ENCODE results near the gene FAM171A2. TPM values are rescaled to one million over a fixed set of nuclear protein-coding genes. Genes with fewer than 3 reads are reported as not detected.
A peak's percentile ranks its signal among the peaks of the same experiment; 100 is the strongest.

The FAM171A2 gene
- total and polyA plus RNA-seq, 4 donors: 0.08 to 1.1 (median 0.18) TPM; not detected in 1

GRCh38 chr17:44345454-44346026 lies 18.1 kb downstream of the FAM171A2 start:
- no peak for DNase-seq (ENCODE audit: low spot score)
- 5% methylated on average over 21 of the region's 21 CpGs for WGBS
- Histone ChIP-seq H3K27ac (ENCODE audit: low read depth in 1 of 2, low read length in 2 of 2) (peak overlapping the region; percentile 48 to 81), H3K27me3 (ENCODE audit: control insufficient read depth in 4 of 4, insufficient read depth in 4 of 4, low read length in 3 of 4) (no peaks in the 10 kb centered on the region), H3K4me1 (ENCODE audit: control insufficient read depth in 4 of 4, insufficient read depth in 4 of 4, low read length in 3 of 4) (peaks cover 0 to 21% (median 12%) of the 10 kb centered on the region in 4 donors), H3K9ac (ENCODE audit: low read depth in 1 of 2, low read length in 2 of 2) (peak overlapping the region; percentile 65 to 85), H3K9me3 (ENCODE audit: control insufficient read depth in 4 of 4, low read length in 3 of 4) (no peaks in the 10 kb centered on the region), H3K4me3 (ENCODE audit: low read depth in 1 of 3, low read length in 3 of 3) (peak overlapping the region; percentile 57 to 86 (median 83)), H3K36me3 (ENCODE audit: control insufficient read depth in 4 of 4, insufficient read depth in 3 of 4, low read depth in 1 of 4, low read length in 3 of 4) (peaks cover 0 to 9% (median 3%) of the 10 kb centered on the region in 4 donors)
- TF ChIP-seq FOXA1 (IDR thresholded peaks at IDR 0.05) (no peak), SP1 (IDR thresholded peaks at IDR 0.05) (no peak), FOXA2 (IDR thresholded peaks at IDR 0.05) (no peak), YY1 (IDR thresholded peaks at IDR 0.05) (no peak), JUND (IDR thresholded peaks at IDR 0.05) (no peak), RAD21 (IDR thresholded peaks at IDR 0.05) (peak; percentile 57 to 73), HNF4G (IDR thresholded peaks at IDR 0.05) (no peak), ZBTB33 (IDR thresholded peaks at IDR 0.05) (no peak), CTCF (IDR thresholded peaks at IDR 0.05; ENCODE audit: low read depth, low read length, missing input control) (peak; percentile 29), TAF1 (conservative IDR thresholded peaks at IDR 0.05) (no peak)

GRCh38 chr17:44344939-44345453 lies 18.7 kb downstream of the FAM171A2 start, which contains the start of gene GRN:
Gene GRN (plus strand): TSS chr17:44345302. CDS start chr17:44349165, 3,863 bp downstream.
- peak within 1 kb of the TSS; percentile 57 to 86 (median 83) for H3K4me3 ChIP-seq (ENCODE audit: low read depth in 1 of 3, low read length in 3 of 3)
- WGBS: under 1% methylated on average over 26 of the region's 26 CpGs
- H3K9me3 ChIP-seq (ENCODE audit: control insufficient read depth in 4 of 4, low read length in 3 of 4): no peaks in the 10 kb centered on the region
- H3K9ac ChIP-seq (ENCODE audit: low read depth in 1 of 2, low read length in 2 of 2): peak within 1 kb of the TSS; percentile 65 to 85
- peak within 1 kb of the TSS; percentile 48 to 81 for H3K27ac ChIP-seq (ENCODE audit: low read depth in 1 of 2, low read length in 2 of 2)
- peak; percentile 30 to 43 for TF ChIP-seq HNF4A (conservative IDR thresholded peaks at IDR 0.05)
- TF ChIP-seq ZBTB33 (IDR thresholded peaks at IDR 0.05): no peak
- no peak for TF ChIP-seq TAF1 (conservative IDR thresholded peaks at IDR 0.05)
- TF ChIP-seq NR2F2 (IDR thresholded peaks at IDR 0.05): peak; percentile 69
- no peak for TF ChIP-seq ATF3 (IDR thresholded peaks at IDR 0.05)
- TF ChIP-seq FOXA2 (IDR thresholded peaks at IDR 0.05): no peak
- no peak for TF ChIP-seq HNF4G (IDR thresholded peaks at IDR 0.05)
- peak; percentile 69 to 78 for TF ChIP-seq RXRA (IDR thresholded peaks at IDR 0.05)
- peak in 1 of 2 donors; percentile 77 for TF ChIP-seq GABPA (IDR thresholded peaks at IDR 0.05 in 1 of 2, conservative IDR thresholded peaks at IDR 0.05 in 1 of 2)
- TF ChIP-seq EGR1 (IDR thresholded peaks at IDR 0.05; ENCODE audit: low read depth in 2 of 2): peak in 1 of 2 donors; percentile 69
- TF ChIP-seq MAX (IDR thresholded peaks at IDR 0.05): peak; percentile 90
- TF ChIP-seq JUND (IDR thresholded peaks at IDR 0.05): no peak
- TF ChIP-seq RAD21 (IDR thresholded peaks at IDR 0.05): peak; percentile 49 to 58
- peak; percentile 64 for TF ChIP-seq REST (IDR thresholded peaks at IDR 0.05)
- no peak for TF ChIP-seq FOXA1 (IDR thresholded peaks at IDR 0.05)
- no peak for TF ChIP-seq CTCF (IDR thresholded peaks at IDR 0.05; ENCODE audit: low read depth, low read length, missing input control)
- TF ChIP-seq YY1 (IDR thresholded peaks at IDR 0.05): peak; percentile 87
- TF ChIP-seq SP1 (IDR thresholded peaks at IDR 0.05): peak; percentile 89
- H3K4me1 ChIP-seq (ENCODE audit: control insufficient read depth in 4 of 4, insufficient read depth in 4 of 4, low read length in 3 of 4): peaks cover 0 to 21% (median 12%) of the 10 kb centered on the region in 4 donors
- peak; percentile 89 for DNase-seq (ENCODE audit: low spot score)
- peaks cover 0 to 8% (median 2%) of the 10 kb centered on the region in 4 donors for H3K36me3 ChIP-seq (ENCODE audit: control insufficient read depth in 4 of 4, insufficient read depth in 3 of 4, low read depth in 1 of 4, low read length in 3 of 4)
- H3K27me3 ChIP-seq (ENCODE audit: control insufficient read depth in 4 of 4, insufficient read depth in 4 of 4, low read length in 3 of 4): no peaks in the 10 kb centered on the region
